ENCODE data around the gene SEL1L. TPM values are rescaled to one million over a fixed set of nuclear protein-coding genes. Genes with fewer than 3 reads are reported as not detected.

SEL1L gene
- total and polyA plus RNA-seq, 2 donors (not counting 3 experiments of a cell fraction or from before 2014, with no cell fraction given): 15.0 to 95.0 TPM

- FAIRE-seq: no peak
- Histone ChIP-seq H4K20me1 (replicated peaks; ENCODE audit: control insufficient read depth, extremely low read depth, insufficient read depth, low read length) (no peaks in the 10 kb centered on the region), H3K27ac (ENCODE audit: insufficient read depth, low read depth, low read length) (no peak overlapping the region), H3K9me1 (replicated peaks; ENCODE audit: control insufficient read depth, extremely low read depth, insufficient read depth, low read length) (no peaks in the 10 kb centered on the region), H3K9ac (replicated peaks; ENCODE audit: extremely low read depth, insufficient read depth, low read length) (no peak overlapping the region), H3K27me3 (ENCODE audit: control insufficient read depth in 2 of 2, insufficient read depth in 2 of 2, low read length in 2 of 2) (no peaks in the 10 kb centered on the region), H3K36me3 (ENCODE audit: control insufficient read depth in 2 of 2, extremely low read depth in 1 of 2, insufficient read depth in 2 of 2, low read length in 2 of 2) (peaks cover 7% of the 10 kb centered on the region in 2 experiments), H3K4me1 (ENCODE audit: control insufficient read depth, extremely low read depth, insufficient read depth, low read length) (no peaks in the 10 kb centered on the region), H3K4me2 (ENCODE audit: insufficient read depth, low read length) (no peak overlapping the region), H3K4me3 (replicated peaks in 1 of 3; ENCODE audit: insufficient read depth in 1 of 3, low read depth in 1 of 3, low read length in 3 of 3) (no peak overlapping the region), H2AFZ (ENCODE audit: low read depth, low read length) (no peak overlapping the region), H3K79me2 (ENCODE audit: control insufficient read depth, insufficient read depth, low read length) (no peaks in the 10 kb centered on the region), H3K9me3 (replicated peaks; ENCODE audit: control insufficient read depth, insufficient read depth, low read length) (no peaks in the 10 kb centered on the region)
- no peak for DNase-seq (ENCODE audit: low read depth, low spot score)
- no TSS peak for BruUV-seq (replicated peaks)
- POLR2A ChIA-PET: no interaction called here
- CTCF ChIA-PET: no interaction called here
- TF ChIP-seq MAX (IDR thresholded peaks at IDR 0.05; ENCODE audit: insufficient read depth, insufficient read length) (no peak), FOS (IDR thresholded peaks at IDR 0.05; ENCODE audit: borderline replicate concordance, insufficient read depth, low read length) (no peak), POLR2AphosphoS5 (IDR thresholded peaks at IDR 0.05; ENCODE audit: insufficient read depth, low read depth, low read length) (no peak), MYC (IDR thresholded peaks at IDR 0.05; ENCODE audit: low read depth, low read length) (no peak), EZH2 (IDR thresholded peaks at IDR 0.05; ENCODE audit: borderline replicate concordance, low read depth, low read length, severe bottlenecking) (no peak), CTCF (IDR thresholded peaks at IDR 0.05; ENCODE audit: extremely low read depth in 1 of 2, insufficient read depth in 1 of 2, low read depth in 1 of 2, low read length in 2 of 2) (no peak), POLR2A (IDR thresholded peaks at IDR 0.05; ENCODE audit: low read depth, low read length) (no peak), GATA2 (IDR thresholded peaks at IDR 0.05; ENCODE audit: insufficient read depth, insufficient read length, low read depth, low read length) (no peak), JUN (IDR thresholded peaks at IDR 0.05; ENCODE audit: borderline replicate concordance, insufficient read depth, insufficient read length, low read depth) (no peak)
- intact Hi-C loops (cut with micrococcal nuclease): no loop called here
- dilution Hi-C loops (cut with MboI; ENCODE audit: extremely low pct_ligation_motif_present, low sequenced_read_pairs): no loop called here
These were observed 28.8 kb downstream of the SEL1L start for GRCh38 chr14:81504864-81505263.

All from endothelial cell of umbilical vein (primary cell).